Measurements from ENCODE around the gene NR6A1. TPM values are rescaled to one million over a fixed set of nuclear protein-coding genes. Genes with fewer than 3 reads are reported as not detected.

NR6A1 gene
- total and polyA plus RNA-seq, 11 donors: 0.65 to 5.7 (median 1.6) TPM

DNA sequence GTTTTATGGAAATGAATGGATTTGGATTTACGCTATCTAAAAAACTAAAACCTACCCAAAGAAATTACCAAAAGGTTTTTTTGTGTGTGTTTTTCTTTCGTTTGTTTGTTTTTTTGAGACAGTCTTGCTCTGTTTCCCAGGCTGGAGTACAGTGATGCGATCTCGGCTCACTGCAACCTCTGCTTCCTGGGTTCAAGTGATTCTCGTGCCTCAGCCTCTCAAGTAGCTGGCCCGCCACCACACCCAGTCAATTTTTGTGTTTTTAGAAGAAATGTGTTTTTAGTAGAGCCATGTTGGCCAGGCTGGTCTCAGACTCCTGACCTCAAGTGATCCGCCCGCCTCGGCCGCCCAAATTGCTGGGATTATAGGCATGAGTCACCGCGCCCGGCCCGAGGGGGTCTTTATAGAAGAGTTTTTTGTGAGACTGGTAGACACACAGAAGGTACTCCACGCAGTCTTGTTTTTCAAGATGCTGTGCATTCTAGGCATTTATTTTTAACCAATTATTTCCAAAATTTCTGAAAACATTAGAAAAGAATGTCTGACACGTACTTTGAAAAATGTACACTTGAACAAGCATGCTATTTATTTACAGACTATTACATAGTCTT is 75.7 kb downstream of the NR6A1 start:
- no peak overlapping the region for H3K27ac ChIP-seq
- ATAC-seq (no peak), DNase-seq (no peak)
- no peaks in the 10 kb centered on the region for H3K27me3 ChIP-seq
- no peak for TF ChIP-seq POLR2A (IDR thresholded peaks at IDR 0.05)
- TF ChIP-seq, protein P1, sequence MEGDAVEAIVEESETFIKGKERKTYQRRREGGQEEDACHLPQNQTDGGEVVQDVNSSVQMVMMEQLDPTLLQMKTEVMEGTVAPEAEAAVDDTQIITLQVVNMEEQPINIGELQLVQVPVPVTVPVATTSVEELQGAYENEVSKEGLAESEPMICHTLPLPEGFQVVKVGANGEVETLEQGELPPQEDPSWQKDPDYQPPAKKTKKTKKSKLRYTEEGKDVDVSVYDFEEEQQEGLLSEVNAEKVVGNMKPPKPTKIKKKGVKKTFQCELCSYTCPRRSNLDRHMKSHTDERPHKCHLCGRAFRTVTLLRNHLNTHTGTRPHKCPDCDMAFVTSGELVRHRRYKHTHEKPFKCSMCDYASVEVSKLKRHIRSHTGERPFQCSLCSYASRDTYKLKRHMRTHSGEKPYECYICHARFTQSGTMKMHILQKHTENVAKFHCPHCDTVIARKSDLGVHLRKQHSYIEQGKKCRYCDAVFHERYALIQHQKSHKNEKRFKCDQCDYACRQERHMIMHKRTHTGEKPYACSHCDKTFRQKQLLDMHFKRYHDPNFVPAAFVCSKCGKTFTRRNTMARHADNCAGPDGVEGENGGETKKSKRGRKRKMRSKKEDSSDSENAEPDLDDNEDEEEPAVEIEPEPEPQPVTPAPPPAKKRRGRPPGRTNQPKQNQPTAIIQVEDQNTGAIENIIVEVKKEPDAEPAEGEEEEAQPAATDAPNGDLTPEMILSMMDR (IDR thresholded peaks at IDR 0.05): no peak
- no peaks in the 10 kb centered on the region for H3K9me3 ChIP-seq
- intact Hi-C loops (cut with DNase I): loop anchor here in 1 of 10 donors (5.0 kb wide), 1 partner anchor 78 kb away; no protein-coding TSS in a partner anchor
- 93 to 97% (median 94%) methylated on average over 16 of the region's 16 CpGs for WGBS, 4 donors
- no peak overlapping the region for H3K4me3 ChIP-seq
- peaks cover 0 to 18% (median 9%) of the 10 kb centered on the region in 12 donors for H3K4me1 ChIP-seq
- no peaks in the 10 kb centered on the region for H3K36me3 ChIP-seq

GRCh38 chr9:124694414-124695279 is 76.5 kb downstream of the NR6A1 start:
- Histone ChIP-seq H3K4me1 (peaks cover 0 to 18% (median 9%) of the 10 kb centered on the region in 12 donors), H3K36me3 (no peaks in the 10 kb centered on the region), H3K9me3 (no peaks in the 10 kb centered on the region), H3K27me3 (no peaks in the 10 kb centered on the region), H3K4me3 (no peak overlapping the region), H3K27ac (no peak overlapping the region)
- WGBS, 4 donors: 77 to 79% (median 78%) methylated on average over 3 of the region's 3 CpGs
- intact Hi-C loops (cut with DNase I): loop anchor here in 1 of 10 donors (5.0 kb wide), 1 partner anchor 77 kb away; no protein-coding TSS in a partner anchor
- no peak for ATAC-seq
- no peak for TF ChIP-seq POLR2A (IDR thresholded peaks at IDR 0.05)
- TF ChIP-seq, protein P1 (IDR thresholded peaks at IDR 0.05): no peak
- no peak for DNase-seq

DNA sequence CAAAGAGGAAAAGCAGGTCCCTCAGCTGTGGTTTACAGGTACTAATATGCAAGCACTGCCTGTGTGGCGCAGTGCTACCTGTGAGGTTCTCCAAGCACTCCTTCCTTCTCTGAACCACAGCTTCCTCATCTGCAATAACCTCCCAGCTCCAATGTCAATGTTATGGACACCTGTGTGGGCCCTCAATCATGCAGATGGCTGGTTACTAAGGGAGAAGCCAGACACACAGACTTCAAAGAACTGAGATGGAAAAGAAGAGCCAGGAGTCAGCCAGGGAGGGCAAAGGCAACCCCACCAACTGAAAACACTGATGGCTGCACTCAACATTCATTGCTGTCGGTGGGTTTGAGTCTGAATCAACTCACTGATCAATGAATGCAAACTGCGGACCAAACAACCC is 77.7 kb downstream of the NR6A1 start:
- WGBS, 4 donors: 88 to 95% (median 94%) methylated on average over 3 of the region's 3 CpGs
- DNase-seq (no peak), ATAC-seq (no peak)
- Histone ChIP-seq H3K4me3 (no peak overlapping the region), H3K4me1 (peaks cover 0 to 14% (median 8%) of the 10 kb centered on the region in 12 donors), H3K36me3 (no peaks in the 10 kb centered on the region), H3K27me3 (no peaks in the 10 kb centered on the region), H3K27ac (no peak overlapping the region), H3K9me3 (no peaks in the 10 kb centered on the region)
- TF ChIP-seq, protein P1 (IDR thresholded peaks at IDR 0.05): no peak
- TF ChIP-seq POLR2A (IDR thresholded peaks at IDR 0.05): no peak
- intact Hi-C loops (cut with DNase I): no loop called here

GRCh38 chr9:124688238-124688904 is 82.7 kb downstream of the NR6A1 start:
- Histone ChIP-seq H3K27ac (no peak overlapping the region), H3K36me3 (no peaks in the 10 kb centered on the region), H3K4me1 (peaks cover 0 to 13% (median 0%) of the 10 kb centered on the region in 12 donors), H3K9me3 (no peaks in the 10 kb centered on the region), H3K4me3 (no peak overlapping the region), H3K27me3 (no peaks in the 10 kb centered on the region)
- ATAC-seq (no peak), DNase-seq (no peak)
- TF ChIP-seq POLR2A (IDR thresholded peaks at IDR 0.05): no peak
- TF ChIP-seq, protein P1 (IDR thresholded peaks at IDR 0.05): no peak
- intact Hi-C loops (cut with DNase I): no loop called here
- 86 to 92% (median 90%) methylated on average over 6 of the region's 6 CpGs for WGBS, 4 donors
